Fibroblast of the aortic adventitia (primary cell): ENCODE measurements around the gene SPOPL. TPM values are rescaled to one million over a fixed set of nuclear protein-coding genes. Genes with fewer than 3 reads are reported as not detected.
"Not testable (repeated sequence)": the region's sequence is repeated elsewhere in the genome, so short reads cannot be mapped to it uniquely, and the experiment has no call there.

ENCODE experiments used
- DNase-seq: peaks from one replicate; pipeline ENCODE4 v3.0.0-alpha.2; 2010; ENCODE audit warnings: low read depth
- H3K4me3 ChIP-seq: 2 replicates; pipeline ENCODE4 v1.5.1; 2011; ENCODE audit warnings: low read depth, mild to moderate bottlenecking, control low read depth, low read length, moderate library complexity
- total RNA-seq: library from RNA; depleted of rRNA; stranded (reverse); fragments of >200 nt; gene quantifications from 2 replicates; pipeline ENCODE4 v1.2.3, GENCODE V29; 2012; ENCODE audit warnings: low replicate concordance
- TF ChIP-seq, protein P1 (sequence below): IDR thresholded peaks from 2 replicates; pipeline ENCODE4 v1.5.1; 2011; ENCODE audit warnings: mild to moderate bottlenecking, low read length, control low read depth, inconsistent platforms; ENCODE audit not compliant: insufficient read depth

The SPOPL gene
- total RNA-seq, result 16.9 and 18.4 TPM in 2 replicates

DNA sequence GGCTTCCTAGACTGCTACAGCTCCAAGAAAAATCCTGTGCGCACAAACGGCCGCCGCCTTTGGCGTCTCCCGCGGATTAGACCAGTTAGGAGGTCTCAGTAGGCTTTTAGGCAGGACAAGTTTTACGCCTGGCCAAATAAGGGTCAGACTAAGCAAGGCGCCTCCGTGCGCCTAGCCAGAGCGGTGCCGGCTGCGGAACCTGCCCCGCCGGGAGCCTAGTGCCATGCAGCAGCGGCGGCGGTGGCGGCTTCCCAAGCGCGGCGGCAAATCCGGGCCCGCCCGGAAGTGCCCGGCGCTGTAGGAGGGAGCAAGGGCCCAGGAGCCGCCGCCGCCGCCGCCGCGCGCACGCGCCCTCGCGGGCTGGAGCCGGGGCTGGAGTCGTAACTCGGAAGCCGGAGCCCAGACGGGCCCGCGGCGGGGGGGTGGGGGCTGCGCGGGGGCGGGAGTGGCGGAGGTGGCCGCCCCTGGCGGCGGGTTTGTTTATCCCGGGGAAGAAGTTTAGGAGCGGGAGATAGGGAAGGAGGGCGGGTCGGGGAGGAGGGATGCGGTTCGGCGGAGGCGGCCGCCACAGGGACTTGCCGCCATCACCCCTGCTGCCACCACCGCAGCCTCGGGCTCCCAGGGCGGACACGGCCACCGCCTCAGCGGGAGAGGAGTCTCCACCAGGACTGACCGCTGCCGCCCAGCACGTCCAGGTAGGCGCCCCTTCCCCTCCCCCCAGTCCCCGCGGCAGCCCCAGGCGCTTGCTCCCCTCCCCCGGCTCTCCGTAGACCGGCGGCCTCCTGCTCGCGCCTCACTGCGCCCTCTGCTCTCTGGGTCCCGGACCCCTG lies at the start of gene SPOPL:
SPOPL (plus strand) TSS at position 346 of the 830 bp plus-strand sequence. CDS start 48,447 bp downstream, outside the sequence.
- DNase-seq, result peak; percentile 75
- H3K4me3 ChIP-seq, result peak within 1 kb of the TSS; percentile 84
- TF ChIP-seq, protein P1, sequence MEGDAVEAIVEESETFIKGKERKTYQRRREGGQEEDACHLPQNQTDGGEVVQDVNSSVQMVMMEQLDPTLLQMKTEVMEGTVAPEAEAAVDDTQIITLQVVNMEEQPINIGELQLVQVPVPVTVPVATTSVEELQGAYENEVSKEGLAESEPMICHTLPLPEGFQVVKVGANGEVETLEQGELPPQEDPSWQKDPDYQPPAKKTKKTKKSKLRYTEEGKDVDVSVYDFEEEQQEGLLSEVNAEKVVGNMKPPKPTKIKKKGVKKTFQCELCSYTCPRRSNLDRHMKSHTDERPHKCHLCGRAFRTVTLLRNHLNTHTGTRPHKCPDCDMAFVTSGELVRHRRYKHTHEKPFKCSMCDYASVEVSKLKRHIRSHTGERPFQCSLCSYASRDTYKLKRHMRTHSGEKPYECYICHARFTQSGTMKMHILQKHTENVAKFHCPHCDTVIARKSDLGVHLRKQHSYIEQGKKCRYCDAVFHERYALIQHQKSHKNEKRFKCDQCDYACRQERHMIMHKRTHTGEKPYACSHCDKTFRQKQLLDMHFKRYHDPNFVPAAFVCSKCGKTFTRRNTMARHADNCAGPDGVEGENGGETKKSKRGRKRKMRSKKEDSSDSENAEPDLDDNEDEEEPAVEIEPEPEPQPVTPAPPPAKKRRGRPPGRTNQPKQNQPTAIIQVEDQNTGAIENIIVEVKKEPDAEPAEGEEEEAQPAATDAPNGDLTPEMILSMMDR, result peak; percentile 32

DNA sequence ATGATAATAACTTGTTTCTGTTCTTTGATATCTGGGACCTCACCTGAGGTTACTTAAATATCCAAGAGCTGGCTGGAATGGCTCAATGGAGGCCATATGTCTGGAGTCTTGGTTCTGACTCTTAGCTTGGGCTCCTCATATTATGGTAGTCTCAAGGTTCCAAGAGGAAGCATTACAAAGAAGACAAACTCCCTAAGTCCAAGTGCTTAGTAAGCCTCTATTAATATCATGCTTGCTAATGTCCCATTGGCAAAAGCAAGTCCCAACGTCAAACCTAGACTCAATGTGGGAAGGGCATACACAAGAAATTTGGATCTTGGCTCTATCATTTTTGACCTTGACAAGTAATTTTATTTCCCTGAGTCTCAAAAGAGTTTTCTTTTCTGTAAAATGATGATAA lies 49.2 kb upstream of the SPOPL start:
- TF ChIP-seq, protein P1, result no peak
- DNase-seq, result no peak
- no peak overlapping the region for H3K4me3 ChIP-seq

DNA sequence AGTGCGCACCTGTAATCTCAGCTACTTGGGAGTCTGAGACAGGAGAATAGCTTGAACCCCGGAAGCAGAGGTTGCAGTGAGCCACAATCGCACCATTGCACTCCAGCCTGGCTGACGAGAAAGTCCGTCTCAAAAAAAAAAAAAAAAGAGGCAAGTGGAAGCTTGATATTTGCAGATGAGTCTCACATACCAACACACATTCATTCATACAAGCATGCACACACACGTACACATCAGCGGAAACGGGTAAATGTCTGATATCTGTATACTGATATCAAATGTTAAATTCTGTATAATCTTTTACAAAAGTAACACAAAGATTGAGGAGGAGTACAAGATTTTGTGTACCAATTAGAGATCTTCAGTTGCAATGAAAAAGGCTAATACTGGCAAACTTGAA lies 47.8 kb upstream of the SPOPL start:
- TF ChIP-seq, protein P1, result no peak
- no peak for DNase-seq
- H3K4me3 ChIP-seq, result no peak overlapping the region

DNA sequence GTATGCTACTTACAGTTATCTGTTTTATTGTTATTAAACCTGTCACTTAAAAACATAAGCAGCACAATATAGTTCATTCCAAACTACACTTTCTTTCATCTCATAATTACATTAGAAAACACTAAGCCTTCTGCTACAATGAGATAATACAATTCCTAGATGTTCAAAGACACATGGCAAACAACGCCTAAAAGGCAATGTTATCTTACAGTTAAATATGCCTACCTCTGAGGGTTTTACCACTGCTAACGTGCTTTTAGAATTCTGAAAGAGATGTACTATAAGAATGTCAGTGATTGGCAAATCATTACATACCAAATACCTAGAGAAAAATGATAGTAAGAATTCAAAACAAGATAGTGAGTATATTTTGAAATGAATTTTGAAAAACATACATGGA lies 46.8 kb upstream of the SPOPL start:
- TF ChIP-seq, protein P1, result no peak
- no peak for DNase-seq
- no peak overlapping the region for H3K4me3 ChIP-seq

DNA sequence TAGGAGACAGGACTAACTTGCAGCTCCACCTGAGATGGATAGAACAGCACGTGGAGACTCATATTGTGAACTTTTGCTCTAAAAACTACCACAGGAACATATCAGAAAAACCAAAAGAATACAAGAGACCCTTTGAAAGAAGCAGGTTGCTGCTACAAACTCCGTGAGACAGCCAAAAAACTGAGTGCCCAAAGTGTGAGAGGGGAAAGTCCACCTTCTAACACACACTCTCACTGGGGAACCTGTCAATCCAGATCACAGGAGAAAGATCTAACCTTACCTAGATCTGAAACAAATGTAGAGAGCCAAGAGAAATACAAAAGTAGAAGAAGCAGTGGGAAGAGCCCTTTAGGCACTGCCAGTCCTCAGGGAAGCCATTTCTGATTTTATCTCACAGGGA lies 46.3 kb upstream of the SPOPL start:
- TF ChIP-seq, protein P1, result no peak
- no peak for DNase-seq
- H3K4me3 ChIP-seq, result no peak overlapping the region

DNA sequence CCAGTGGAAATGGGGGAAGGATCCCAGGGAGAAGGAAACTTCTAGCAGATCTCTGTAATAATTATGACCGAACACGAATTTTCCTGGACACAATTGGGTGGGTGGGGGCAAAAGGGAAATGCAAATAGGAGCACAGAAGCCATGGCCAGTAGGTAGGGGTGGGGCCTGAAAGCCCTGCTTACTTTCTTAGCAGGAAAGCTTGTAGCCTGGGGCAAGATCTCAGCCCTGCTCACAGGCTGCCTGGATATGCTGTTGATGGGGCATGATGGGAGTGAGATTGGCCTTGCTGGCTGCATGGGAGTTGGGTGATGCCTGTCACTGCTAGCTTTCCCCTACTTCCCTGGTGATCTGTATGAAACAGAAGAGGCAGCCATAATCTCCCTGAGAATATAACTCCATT lies 45.9 kb upstream of the SPOPL start:
- TF ChIP-seq, protein P1, result no peak
- no peak overlapping the region for H3K4me3 ChIP-seq
- no peak for DNase-seq

DNA sequence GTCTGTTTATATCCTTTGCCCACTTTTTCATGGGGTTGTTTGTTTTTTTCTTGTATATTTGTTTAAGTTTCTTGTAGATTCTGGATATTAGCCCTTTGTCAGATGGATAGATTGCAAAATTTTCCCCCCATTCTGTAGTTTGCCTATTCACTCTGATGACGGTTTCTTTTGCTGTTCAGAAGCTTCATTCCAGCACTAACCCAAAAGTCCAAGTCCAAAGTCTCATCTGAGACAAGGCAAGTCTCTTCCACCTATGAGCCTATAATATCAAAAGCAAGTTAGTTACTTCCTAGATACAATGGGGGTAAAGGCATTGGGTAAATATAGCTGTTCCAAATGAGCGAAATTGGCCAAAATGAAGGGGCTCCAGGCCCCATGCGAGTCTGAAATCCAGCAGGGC lies 38.9 kb upstream of the SPOPL start:
- H3K4me3 ChIP-seq, DNase-seq: not testable (repeated sequence)
